ENCODE results near the gene FLAD1. TPM values are rescaled to one million over a fixed set of nuclear protein-coding genes. Genes with fewer than 3 reads are reported as not detected.

The FLAD1 gene
- total and polyA plus RNA-seq, 2 donors (not counting 3 experiments of a cell fraction or from before 2014, with no cell fraction given) = 42.2 to 59.1 TPM

GRCh38 chr1:154992721-154993571 is 9.8 kb downstream of the FLAD1 start:
- TF ChIP-seq MYC (IDR thresholded peaks at IDR 0.05; ENCODE audit: low read depth, low read length) = no peak
- TF ChIP-seq POLR2AphosphoS5 (IDR thresholded peaks at IDR 0.05; ENCODE audit: insufficient read depth, low read depth, low read length) = peak; percentile 41
- TF ChIP-seq, protein P1, sequence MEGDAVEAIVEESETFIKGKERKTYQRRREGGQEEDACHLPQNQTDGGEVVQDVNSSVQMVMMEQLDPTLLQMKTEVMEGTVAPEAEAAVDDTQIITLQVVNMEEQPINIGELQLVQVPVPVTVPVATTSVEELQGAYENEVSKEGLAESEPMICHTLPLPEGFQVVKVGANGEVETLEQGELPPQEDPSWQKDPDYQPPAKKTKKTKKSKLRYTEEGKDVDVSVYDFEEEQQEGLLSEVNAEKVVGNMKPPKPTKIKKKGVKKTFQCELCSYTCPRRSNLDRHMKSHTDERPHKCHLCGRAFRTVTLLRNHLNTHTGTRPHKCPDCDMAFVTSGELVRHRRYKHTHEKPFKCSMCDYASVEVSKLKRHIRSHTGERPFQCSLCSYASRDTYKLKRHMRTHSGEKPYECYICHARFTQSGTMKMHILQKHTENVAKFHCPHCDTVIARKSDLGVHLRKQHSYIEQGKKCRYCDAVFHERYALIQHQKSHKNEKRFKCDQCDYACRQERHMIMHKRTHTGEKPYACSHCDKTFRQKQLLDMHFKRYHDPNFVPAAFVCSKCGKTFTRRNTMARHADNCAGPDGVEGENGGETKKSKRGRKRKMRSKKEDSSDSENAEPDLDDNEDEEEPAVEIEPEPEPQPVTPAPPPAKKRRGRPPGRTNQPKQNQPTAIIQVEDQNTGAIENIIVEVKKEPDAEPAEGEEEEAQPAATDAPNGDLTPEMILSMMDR (IDR thresholded peaks at IDR 0.05; ENCODE audit: extremely low read depth in 1 of 2, insufficient read depth in 1 of 2, low read depth in 1 of 2, low read length in 2 of 2) = peak in 1 of 2 donors; percentile 40
- TF ChIP-seq, protein P2, sequence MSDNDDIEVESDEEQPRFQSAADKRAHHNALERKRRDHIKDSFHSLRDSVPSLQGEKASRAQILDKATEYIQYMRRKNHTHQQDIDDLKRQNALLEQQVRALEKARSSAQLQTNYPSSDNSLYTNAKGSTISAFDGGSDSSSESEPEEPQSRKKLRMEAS (IDR thresholded peaks at IDR 0.05; ENCODE audit: insufficient read depth, insufficient read length) = no peak
- intact Hi-C loops (cut with micrococcal nuclease) = no loop called here
- Histone ChIP-seq H3K4me3 (replicated peaks in 1 of 3; ENCODE audit: insufficient read depth in 1 of 3, low read depth in 1 of 3, low read length in 3 of 3) (no peak overlapping the region), H3K4me1 (ENCODE audit: control insufficient read depth, extremely low read depth, insufficient read depth, low read length) (peaks cover 2% of the 10 kb centered on the region), H3K27ac (ENCODE audit: insufficient read depth, low read depth, low read length) (no peak overlapping the region), H3K4me2 (ENCODE audit: insufficient read depth, low read length) (no peak overlapping the region), H4K20me1 (replicated peaks; ENCODE audit: control insufficient read depth, extremely low read depth, insufficient read depth, low read length) (no peaks in the 10 kb centered on the region), H2AFZ (ENCODE audit: low read depth, low read length) (no peak overlapping the region), H3K79me2 (ENCODE audit: control insufficient read depth, insufficient read depth, low read length) (peaks cover 4% of the 10 kb centered on the region), H3K9ac (replicated peaks; ENCODE audit: extremely low read depth, insufficient read depth, low read length) (no peak overlapping the region), H3K9me1 (replicated peaks; ENCODE audit: control insufficient read depth, extremely low read depth, insufficient read depth, low read length) (no peaks in the 10 kb centered on the region), H3K36me3 (ENCODE audit: control insufficient read depth in 2 of 2, extremely low read depth in 1 of 2, insufficient read depth in 2 of 2, low read length in 2 of 2) (peaks cover 3 to 18% of the 10 kb centered on the region in 2 experiments), H3K9me3 (replicated peaks; ENCODE audit: control insufficient read depth, insufficient read depth, low read length) (no peaks in the 10 kb centered on the region), H3K27me3 (ENCODE audit: control insufficient read depth in 2 of 2, insufficient read depth in 2 of 2, low read length in 2 of 2) (no peaks in the 10 kb centered on the region)
- dilution Hi-C loops (cut with MboI; ENCODE audit: extremely low pct_ligation_motif_present, low sequenced_read_pairs) = no loop called here
- DNase-seq (ENCODE audit: low read depth, low spot score) (no peak), FAIRE-seq (no peak)
- BruUV-seq (replicated peaks) = no TSS peak
- ChIA-PET POLR2A (interaction anchor here (0.9 to 1.7 kb wide), 3 partner anchors 9 to 24 kb away, joined by 3 to 5 read pairs (median 4); no protein-coding TSS in a partner anchor), CTCF (interaction anchor here (0.5 to 4.7 kb wide), 19 partner anchors 10 to 174 kb away, joined by 3 to 65 read pairs (median 5); partner anchors contain the start of genes ADAM15, EFNA4, FLAD1 and PBXIP1)
